K562 treated with DMSO at 1 percent for 12 hours (cell line): ENCODE data around the gene ZNF701. TPM values are rescaled to one million over a fixed set of nuclear protein-coding genes. Genes with fewer than 3 reads are reported as not detected.

Experiments
- total RNA-seq: library from RNA; unstranded; fragments of 300-600 nt; gene quantifications from 2 replicates; pipeline ENCODE4 v1.2.3, GENCODE V29; 2022; ENCODE audit not compliant: insufficient read depth

Gene ZNF701
- 5.2 and 9.6 TPM in 2 replicates for total RNA-seq

DNA sequence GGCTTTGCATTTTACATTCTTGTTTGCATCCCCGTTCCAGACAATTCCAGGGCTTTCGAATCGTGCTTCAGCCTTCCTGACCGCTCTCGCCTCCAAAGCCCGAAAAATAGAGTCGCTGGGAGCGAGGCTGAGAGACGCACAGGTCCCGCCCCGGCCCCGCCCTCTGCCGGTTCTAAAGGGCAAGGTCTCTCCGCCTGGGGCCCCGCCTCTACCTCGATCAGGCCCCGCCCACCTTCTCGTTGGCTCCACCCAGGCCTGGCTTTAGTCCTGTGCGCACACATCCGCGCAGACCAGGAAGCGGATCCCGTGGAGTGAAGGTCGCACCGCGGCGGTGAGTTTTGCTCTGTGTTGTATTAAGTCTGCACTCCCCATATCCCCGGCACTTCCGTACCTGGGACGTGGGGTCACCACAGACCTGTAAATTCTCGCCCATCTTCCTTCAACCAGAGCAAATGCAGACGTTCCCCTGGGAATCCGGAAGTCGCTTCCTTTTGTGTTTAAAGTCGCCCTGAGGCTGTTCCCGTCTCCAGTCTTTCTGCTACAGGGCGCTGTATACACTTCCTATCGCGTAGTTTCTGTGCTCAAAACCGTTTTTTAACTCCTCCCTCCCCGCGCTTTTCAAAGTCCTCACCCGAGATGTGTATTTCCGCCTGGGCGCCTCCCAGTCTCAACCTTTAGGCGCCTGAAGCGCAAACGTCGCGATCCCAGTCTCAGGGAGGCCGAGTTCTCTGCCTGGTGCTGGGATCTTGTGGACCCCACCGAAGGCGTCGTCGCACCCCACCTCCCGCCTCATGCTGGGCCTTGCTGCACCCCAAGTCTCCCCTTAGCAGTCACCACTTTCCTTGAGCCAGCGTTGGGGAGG lies at the start of gene ZNF701:
ZNF701 (plus strand) TSS at position 288 of the 862 bp plus-strand sequence. CDS start 3,861 bp downstream, outside the sequence.

DNA sequence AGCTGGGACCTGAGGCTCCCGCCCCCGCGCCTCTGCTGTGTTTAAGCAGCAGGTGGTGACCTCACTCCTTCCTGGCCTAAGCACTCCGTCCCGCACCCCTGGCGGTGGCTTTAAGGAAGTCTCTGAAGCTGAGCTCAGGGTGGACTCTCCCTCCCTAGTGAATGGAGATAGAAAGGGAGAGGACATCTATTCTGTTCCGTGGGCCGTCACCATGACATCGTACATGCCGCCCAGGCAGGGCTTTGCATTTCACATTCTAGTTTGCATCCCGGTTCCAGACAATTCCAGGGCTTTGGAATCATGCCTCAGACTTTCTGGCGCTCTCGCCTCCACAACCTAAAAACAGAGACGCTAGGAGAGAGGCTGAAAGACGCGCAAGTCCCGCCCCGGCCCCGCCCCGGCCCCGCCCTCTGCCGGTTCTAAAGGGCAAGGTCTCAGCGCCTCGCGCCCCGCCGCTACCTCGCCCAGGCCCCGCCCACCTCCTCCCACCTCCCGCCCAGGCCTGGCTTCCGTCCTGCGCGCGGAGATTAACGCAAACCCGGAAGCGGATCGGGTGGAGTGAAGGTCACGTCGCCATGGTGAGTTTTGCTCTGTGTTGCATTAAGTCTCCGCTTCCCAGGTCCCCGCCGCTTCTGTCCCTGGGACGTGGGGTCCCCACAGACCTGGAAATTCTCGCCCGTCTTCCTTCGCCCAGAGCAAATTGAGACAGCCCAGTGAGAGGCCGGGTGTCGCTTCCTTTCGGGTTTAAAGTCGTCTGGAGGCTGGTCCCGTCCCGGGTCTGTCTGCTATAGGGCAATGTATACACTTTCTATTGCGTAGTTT lies 42.7 kb upstream of the ZNF701 start, which contains the start of gene ZNF808:
ZNF808 (plus strand) TSS at position 535 of the 822 bp plus-strand sequence. CDS start 15,617 bp downstream, outside the sequence.

Other genes with a start within 250 kb of the ZNF701 start
- gene ZNF610, start 234.0 kb upstream of the ZNF701 start, total RNA-seq, result not detected in 2 replicates
- gene ZNF880, start 200.4 kb upstream of the ZNF701 start, total RNA-seq, result not detected in 2 replicates
- 1.3 and 3.0 TPM in 2 replicates for gene ZNF528, start 172.4 kb upstream of the ZNF701 start, total RNA-seq
- gene ZNF534, start 141.1 kb upstream of the ZNF701 start, total RNA-seq, result 0.85 and 1.5 TPM in 2 replicates
- gene ZNF578, start 116.7 kb upstream of the ZNF701 start, total RNA-seq, result not detected in 2 replicates
- 0.85 and 4.0 TPM in 2 replicates for gene ZNF808, start 42.6 kb upstream of the ZNF701 start, total RNA-seq
- gene ZNF83, start 68.1 kb downstream of the ZNF701 start, total RNA-seq, result 8.8 and 47.6 TPM in 2 replicates
- gene ZNF611, start 164.8 kb downstream of the ZNF701 start, total RNA-seq, result 2.3 and 9.4 TPM in 2 replicates
- gene ZNF600, start 216.5 kb downstream of the ZNF701 start, total RNA-seq, result 2.5 and 6.5 TPM in 2 replicates